Cardiac fibroblast (primary cell): Measurements from ENCODE around the gene NAPA.

Experiments
- DNase-seq, 2 donors: peaks; one replicate each; pipeline versions ENCODE4 v3.0.0 to v3.0.0-alpha.2; 2010; ENCODE audit warnings: low read depth in 2 of 2
- H3K4me3 ChIP-seq, 2 donors: replicated peaks in 1 of 2; 1 replicate in 1 of 2; 2 replicates in 1 of 2; pipeline ENCODE4 v1.5.1; 2011; ENCODE audit warnings: low read depth in 2 of 2, low read length in 2 of 2, mild to moderate bottlenecking in 2 of 2, moderate library complexity in 1 of 2
- TF ChIP-seq, protein P1 (sequence below): IDR thresholded peaks from one replicate; pipeline ENCODE4 v1.5.1; 2011; ENCODE audit warnings: low read depth, mild to moderate bottlenecking, low read length, inconsistent platforms

Gene NAPA

DNA sequence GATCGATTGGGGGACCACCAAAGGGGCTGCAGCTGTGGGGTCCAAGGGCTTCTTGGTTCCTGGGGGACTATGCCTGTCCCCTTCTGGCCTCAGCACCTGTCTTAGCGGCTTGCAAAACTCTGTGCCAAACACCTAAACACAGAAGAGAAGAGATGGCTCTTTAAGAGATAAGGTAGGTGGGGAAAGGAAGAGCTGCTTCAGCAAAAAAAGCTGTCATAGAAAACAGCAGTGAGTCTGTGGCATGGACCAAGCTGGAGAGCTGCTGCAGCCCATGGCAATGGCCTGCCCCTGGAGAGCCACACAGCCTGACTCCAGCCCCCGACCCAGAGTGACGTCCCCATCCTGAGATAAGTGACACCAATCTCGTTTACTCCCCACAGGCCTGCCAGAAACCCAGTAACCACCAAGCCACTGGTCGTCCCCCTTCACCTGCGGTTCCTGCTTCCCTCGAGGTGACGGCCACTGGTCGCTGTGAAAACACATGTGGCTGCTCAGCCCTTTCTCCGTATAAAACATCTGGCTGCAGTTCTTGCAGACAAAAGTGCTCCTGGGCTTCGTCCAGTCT, 25.0 kb upstream of the NAPA start:
- no peak for DNase-seq
- no peak overlapping the region for H3K4me3 ChIP-seq
- TF ChIP-seq, protein P1, sequence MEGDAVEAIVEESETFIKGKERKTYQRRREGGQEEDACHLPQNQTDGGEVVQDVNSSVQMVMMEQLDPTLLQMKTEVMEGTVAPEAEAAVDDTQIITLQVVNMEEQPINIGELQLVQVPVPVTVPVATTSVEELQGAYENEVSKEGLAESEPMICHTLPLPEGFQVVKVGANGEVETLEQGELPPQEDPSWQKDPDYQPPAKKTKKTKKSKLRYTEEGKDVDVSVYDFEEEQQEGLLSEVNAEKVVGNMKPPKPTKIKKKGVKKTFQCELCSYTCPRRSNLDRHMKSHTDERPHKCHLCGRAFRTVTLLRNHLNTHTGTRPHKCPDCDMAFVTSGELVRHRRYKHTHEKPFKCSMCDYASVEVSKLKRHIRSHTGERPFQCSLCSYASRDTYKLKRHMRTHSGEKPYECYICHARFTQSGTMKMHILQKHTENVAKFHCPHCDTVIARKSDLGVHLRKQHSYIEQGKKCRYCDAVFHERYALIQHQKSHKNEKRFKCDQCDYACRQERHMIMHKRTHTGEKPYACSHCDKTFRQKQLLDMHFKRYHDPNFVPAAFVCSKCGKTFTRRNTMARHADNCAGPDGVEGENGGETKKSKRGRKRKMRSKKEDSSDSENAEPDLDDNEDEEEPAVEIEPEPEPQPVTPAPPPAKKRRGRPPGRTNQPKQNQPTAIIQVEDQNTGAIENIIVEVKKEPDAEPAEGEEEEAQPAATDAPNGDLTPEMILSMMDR, result no peak

DNA sequence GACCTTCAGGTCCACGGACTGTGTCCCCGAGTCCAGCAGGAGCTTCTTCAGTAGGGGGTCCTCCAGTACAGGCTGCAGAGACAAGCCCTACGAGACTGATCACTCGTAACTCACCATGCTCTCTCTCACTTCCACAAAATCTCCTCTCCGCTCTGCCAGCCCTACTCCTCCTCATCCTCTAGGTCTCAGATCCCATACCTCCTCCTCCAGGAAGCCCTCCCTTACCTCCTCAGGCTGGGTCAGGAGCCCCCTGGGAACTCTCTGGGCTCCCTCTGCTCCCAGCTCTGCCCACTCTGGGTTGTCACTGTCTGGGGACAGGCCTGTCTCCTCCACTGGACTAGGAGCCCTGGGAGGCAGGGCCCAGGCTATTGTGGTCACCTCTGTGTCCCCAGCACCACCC, 23.9 kb upstream of the NAPA start:
- TF ChIP-seq, protein P1, result no peak
- no peak overlapping the region for H3K4me3 ChIP-seq
- DNase-seq, result no peak

DNA sequence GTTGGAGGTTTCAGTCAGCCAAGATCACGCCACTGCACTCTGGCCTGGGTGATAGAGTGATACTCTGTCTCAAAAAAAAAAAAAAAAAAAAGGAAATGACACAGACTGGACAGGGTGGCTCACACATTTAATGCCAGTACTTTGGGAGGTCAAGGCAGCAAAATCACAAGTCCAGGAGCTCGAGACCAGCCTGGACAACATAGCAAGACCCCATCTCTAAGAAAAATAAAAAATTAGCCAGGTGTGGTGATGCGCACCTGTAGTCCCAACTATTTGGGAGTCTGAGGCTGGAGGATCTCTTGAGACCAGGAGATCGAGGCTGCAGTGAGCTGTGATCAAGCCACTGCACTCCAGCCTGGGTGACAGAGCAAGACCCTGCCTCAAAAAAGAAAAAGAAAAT, 22.6 kb upstream of the NAPA start:
- H3K4me3 ChIP-seq, result no peak overlapping the region
- TF ChIP-seq, protein P1, result no peak
- DNase-seq, result no peak

DNA sequence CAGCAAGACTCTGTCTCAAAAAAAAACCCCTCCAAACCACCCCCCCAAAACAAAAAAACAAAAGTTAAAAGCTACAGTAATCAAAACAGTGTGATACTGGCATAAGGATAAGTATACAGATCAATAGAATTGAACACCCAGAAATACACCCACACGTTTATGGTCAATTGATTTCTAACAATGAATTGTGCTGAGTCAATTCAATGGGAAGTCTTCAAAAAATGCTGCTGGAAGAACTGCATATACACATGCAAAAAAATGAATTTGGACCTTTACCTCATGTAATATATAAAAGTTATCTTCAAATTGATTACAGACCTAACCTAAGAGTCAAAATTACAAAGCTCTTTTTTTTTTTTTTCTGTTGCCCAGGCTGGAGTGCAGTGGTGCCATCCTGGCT, 19.8 kb upstream of the NAPA start:
- no peak for DNase-seq
- H3K4me3 ChIP-seq, result no peak overlapping the region
- TF ChIP-seq, protein P1, result no peak

DNA sequence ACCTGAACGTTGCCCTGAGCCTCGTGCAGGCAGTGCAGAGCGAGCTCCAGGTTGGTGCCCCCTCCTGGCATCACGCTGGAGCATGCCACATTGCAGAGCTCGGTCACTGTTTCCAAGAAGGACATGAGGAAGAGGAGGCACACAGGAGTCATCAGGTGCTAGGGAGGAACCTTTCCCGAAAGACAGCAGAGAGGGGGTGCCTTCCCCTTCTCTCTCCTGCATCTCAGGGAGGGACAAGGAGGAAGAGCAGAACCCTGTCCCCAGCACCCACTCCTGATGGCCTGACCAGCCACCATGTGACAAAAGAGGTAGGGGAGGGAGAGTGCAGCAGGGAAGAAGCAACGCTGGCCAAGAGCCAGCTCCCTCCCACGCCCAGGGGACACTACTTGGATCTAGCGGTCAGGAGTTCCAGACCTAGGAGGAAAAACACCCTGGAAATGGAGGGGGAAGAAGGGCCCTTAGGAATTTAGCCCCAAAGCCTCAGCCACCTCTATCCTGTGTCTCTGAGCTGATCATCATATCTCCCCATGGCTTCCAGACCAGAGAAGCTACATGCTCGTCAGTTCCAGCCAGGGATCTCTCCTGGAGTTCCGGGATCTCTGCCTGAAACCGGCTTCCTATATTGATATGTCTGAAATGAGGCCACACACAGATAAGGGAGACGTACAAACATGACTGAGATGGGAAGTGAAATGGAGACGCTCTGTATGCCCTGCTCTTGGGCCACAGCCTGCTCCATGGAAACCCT, 17.0 kb upstream of the NAPA start:
- TF ChIP-seq, protein P1, result no peak
- no peak overlapping the region for H3K4me3 ChIP-seq
- peak in 1 of 2 donors; percentile 29 for DNase-seq

DNA sequence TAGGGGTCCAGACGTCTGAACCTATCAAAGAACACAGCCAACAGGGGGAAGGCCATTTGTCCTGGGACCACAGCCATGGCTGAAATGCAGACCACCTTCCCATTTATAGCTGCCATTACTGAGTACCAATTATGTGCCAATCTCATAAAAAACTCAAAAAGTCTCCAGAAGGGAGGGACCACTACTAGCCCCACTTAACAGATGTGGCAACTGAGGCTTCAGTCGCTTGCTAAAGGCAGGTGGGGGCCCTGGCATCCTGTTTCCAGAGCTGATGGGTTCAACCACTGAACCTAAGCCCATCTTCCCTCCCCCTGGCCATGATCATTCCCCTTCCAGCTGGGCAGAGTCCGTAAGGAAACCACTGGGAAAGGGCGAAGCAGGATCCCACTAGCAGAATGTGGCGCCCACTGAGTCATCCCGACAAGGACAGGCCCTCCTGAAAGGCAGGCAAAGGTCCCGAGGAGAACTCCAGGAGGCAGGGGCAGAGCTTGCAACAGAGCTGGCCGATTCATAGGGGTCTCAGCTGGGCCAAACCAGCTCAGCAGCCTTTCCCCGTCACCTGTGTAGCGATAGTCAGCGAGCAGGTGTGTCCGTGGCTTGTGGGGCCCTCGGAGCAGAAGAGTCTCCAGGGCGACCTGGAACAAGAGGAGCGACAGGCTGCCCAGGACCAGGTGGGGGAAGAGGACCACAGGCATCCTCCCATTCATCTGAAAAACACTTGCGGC, 14.3 kb upstream of the NAPA start:
- no peak for DNase-seq
- TF ChIP-seq, protein P1, result no peak
- H3K4me3 ChIP-seq, result no peak overlapping the region
